NCI-H82 treated with DMSO at 0.1 percent for 48 hours (cell line): ENCODE data around the gene ARHGAP25.

Experiments
- DNase-seq: peaks from one replicate; lab custom pipeline; 2025; ENCODE audit not compliant: unreplicated experiment; lab: John Stamatoyannopoulos, UW

ARHGAP25 gene

GRCh38 chr2:68857202-68857845 is 122.7 kb downstream of the ARHGAP25 start:
- DNase-seq = no peak

- DNase-seq = no peak
Observed at GRCh38 chr2:68857855-68858456, 123.3 kb downstream of the ARHGAP25 start.

- DNase-seq = no peak
Observed at GRCh38 chr2:68860111-68860510, 125.5 kb downstream of the ARHGAP25 start.

- no peak for DNase-seq
Observed at GRCh38 chr2:68861330-68861729, 126.7 kb downstream of the ARHGAP25 start.

GRCh38 chr2:68862889-68863288 is 128.3 kb downstream of the ARHGAP25 start:
- no peak for DNase-seq

GRCh38 chr2:68863996-68864395 is 129.4 kb downstream of the ARHGAP25 start:
- DNase-seq = no peak

GRCh38 chr2:68865108-68865507 is 130.5 kb downstream of the ARHGAP25 start:
- no peak for DNase-seq

- no peak for DNase-seq
Observed at GRCh38 chr2:68870215-68870614, 135.6 kb downstream of the ARHGAP25 start.

GRCh38 chr2:68871159-68871764 is 136.7 kb downstream of the ARHGAP25 start, which contains the start of gene BMP10:
BMP10 (minus strand) TSS chr2:68871397; CDS start chr2:68871358, 39 bp downstream.
- DNase-seq = no peak
